Measurements from ENCODE around the gene STX8.

The STX8 gene

DNA sequence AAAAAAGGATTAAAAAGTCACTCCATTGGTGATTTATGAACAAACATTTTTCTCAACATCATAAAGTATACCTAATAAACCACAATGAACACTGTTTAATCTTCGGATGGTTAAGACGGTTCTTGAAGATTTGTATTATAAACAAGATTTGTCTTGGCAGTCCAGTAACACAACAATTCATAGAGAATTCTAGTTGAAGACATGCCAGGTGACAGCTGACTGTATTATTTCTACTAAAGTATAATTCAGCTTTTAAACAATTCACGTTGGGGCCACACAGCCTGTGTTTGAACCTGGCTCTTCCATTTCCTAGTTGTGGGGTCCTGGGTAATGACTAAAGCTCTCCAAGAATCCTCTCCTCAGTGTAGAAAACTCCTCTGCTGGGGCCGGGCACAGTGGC lies 22.0 kb downstream of the STX8 start:
- no peak for DNase-seq

DNA sequence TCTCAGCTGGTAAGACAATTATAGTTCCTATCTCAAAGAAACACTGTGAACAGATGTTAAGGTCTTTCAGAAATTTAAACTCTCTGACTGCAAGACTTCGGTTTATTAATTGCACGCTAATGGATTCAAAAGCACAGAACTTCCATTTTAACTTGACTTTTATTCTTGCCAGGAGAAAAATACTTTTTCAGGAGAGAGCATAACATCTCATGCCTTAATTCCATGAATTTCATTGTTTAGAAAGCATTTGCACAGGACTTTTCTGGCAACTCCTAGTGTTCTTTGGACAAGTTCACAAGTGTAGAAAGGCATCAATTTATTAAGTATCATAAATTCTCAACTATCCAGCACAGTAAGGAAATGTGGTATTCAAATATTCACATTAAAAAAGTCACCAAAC lies 22.4 kb downstream of the STX8 start:
- DNase-seq = no peak

GRCh38 chr17:9549215-9549614 lies 26.4 kb downstream of the STX8 start:
- DNase-seq = no peak

- DNase-seq = no peak
Measured at GRCh38 chr17:9544221-9544620, 31.4 kb downstream of the STX8 start.

DNA sequence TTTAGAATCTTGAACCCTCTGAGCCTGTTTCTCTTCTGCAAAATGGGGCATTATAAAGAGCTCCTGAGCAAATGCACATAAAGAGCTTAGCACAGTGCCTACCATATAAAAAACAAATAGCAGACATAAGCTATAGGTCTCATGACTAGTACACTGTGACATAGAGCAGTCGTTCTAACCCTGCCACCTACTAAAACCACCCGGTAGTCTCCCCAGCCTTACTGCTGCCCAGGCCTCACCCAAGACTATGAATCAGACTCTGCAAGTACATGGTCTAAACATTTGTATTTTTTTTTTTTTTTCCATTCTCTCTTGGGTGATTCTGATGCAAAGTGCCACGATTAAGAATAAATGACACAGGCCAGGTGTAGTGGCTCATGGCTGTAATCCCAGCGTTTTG lies 33.9 kb downstream of the STX8 start:
- no peak for DNase-seq

GRCh38 chr17:9538626-9539025 lies 37.0 kb downstream of the STX8 start:
- no peak for DNase-seq

GRCh38 chr17:9537177-9537776 lies 38.3 kb downstream of the STX8 start:
- no peak for DNase-seq

DNA sequence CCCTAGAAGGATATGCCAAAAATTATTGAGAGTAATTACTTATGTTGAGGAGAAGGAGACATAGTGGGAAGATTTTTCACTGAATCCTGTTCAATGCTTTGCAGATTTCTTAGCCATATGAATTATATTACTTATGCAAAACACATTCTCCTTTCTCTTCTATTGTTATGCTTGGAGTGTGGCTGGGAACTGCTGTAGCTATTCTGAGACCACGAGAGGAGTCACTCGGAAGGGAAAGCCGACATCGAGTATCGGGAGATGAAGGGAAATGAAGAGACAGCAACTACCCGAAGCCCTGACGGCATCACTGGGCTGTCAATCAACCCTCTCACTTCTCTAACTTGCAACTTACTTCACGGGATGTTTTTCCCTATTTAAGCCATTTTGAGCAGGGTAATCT lies 39.6 kb downstream of the STX8 start:
- DNase-seq = no peak

DNA sequence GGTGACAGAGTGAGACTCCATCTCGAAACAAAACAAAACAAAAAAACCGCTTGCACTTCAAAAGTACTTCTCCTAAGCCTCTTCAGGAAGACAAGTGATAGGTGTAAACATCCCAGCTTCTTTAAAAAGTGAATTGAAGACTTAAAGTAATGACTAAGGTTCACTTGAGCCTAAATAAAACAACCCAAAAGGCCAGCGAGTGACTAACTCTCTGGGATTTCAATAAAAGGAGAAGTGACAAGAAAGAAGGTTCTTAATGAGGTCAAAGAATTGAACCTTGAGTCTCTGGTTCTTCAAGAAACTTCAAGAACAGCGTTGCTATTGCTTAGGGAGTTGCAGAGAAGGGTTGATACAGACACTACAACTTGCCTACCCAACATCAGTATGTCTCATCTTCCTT lies 42.2 kb downstream of the STX8 start:
- DNase-seq = no peak

GRCh38 chr17:9532715-9533114 lies 42.9 kb downstream of the STX8 start:
- DNase-seq = no peak

DNA sequence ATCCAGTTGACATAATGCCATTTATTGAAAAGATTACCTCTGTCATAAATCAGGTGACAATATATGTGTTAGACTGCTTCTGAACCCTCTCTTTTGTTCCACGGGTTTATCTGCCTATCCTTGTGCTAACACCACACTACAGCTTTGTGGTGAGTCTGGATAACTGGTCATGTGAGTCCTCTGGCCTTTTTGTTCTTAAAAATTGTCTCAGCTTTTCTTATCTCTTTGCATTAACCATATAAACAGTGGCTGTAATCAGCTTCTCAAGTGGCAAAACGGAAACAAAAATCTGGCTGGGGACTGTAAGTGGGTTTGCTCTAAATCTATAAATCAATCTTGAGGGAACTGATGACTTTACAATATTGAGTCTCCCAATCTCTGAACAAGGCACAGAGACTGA lies 44.6 kb downstream of the STX8 start:
- DNase-seq = no peak

DNA sequence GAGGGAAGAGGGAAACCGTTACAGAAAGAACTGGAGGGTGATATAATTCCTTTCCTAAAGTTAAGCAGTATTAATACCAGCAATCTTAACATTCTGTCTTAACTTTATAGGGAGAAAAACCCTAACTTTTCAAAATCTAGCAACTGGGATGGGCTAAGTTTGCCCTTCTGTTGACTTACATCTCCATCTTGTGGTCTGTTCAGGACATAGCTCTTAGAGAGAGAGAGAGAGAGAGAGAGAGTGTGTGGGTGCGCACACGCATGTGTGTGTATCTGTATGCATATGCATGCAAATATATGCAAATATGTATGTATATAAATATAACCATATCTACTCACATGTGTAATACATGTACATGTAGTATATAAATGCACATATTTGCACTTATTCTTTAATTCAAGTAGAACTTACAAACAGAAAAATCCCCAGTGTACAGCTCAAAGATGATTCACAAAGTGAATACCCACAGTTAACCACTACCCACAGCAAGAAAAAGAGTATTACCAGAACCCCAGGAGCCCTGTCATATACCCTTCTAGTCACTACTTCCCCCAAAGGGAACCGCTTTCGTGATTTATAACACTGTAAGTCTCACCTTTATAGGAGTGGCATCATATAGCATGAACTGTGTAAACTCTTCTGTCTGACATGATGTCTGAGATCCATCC lies 46.5 kb downstream of the STX8 start:
- DNase-seq = no peak

DNA sequence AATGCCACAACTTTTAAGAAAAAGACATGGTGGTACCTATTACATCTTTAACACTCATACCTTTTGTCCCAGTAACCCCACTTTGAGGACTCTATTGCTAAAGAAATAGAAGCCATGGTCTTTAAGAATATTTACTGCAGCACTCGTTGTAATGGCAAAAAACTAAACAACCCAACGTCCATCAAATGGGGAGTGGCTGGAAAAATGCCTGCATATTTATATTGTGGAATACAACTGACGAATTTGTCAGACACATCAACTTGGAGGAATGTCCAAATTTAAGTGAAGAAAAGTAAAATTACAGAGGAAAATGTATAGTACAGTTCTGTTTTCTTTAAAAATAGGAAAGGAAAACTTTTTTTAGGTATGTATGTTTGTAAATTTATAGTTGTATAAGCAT lies 47.8 kb downstream of the STX8 start:
- no peak for DNase-seq

- DNase-seq = no peak
Measured at GRCh38 chr17:9522074-9522473, 53.5 kb downstream of the STX8 start.

DNA sequence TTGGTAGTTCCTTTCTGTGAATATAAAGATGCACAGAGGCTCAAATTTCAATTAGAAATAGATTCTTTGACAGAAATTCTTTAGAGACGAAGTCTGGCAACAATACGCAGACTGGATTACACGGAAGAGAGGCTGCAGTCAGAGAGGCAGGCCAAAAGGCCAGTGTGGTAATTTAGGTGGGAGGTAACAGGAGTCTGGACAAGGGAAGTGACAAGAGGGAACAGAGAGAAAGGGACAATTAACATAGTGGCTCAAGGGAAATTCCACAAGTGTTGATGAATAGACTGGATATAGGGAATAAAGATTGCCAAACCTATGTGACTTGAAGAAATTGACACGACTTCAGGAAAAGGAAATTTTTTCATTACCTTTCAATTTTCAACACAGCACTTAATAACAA lies 54.6 kb downstream of the STX8 start:
- no peak for DNase-seq

DNA sequence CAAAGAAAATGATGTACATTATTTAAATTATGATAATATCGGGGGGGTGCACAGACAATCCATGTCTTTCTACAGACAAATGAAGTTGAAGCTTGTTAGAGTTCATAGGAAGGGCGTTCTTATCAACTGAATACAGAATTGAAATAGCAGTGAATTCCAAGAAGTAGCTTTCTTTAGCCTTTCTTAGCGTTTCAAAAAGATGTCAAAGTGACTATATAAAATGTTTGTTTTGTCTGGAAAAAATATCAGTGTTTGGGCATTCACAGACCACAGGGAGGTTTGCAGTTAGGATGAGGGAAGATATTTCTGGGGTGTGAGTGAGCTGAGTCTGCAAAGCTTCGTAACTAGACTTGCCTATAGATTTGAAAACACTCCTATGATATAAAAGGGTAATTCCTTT lies 55.0 kb downstream of the STX8 start:
- DNase-seq = no peak

GRCh38 chr17:9519583-9520272 lies 55.9 kb downstream of the STX8 start:
- DNase-seq = no peak

DNA sequence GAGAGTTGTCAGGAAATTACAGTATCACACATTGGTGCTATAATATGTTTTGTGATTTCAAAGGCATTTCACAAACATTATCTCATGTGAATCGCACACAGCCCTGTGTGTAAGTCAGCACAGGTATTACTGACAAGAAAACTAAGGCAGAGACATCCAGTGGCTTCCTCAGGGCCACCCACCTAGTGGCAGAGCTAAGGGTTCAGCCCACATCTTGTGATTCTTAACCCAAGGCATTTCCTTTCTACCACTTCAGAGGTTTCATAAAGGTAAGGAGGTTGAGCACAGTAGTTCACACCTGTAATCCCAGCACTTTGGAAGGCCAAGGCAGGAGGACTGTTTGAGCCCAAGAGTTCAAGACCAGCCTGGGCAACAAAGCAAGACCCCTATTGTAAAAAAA lies 58.2 kb downstream of the STX8 start:
- no peak for DNase-seq

GRCh38 chr17:9513266-9513665 lies 62.4 kb downstream of the STX8 start:
- DNase-seq = no peak

- DNase-seq = no peak
Measured at GRCh38 chr17:9512323-9513168, 63.1 kb downstream of the STX8 start.

DNA sequence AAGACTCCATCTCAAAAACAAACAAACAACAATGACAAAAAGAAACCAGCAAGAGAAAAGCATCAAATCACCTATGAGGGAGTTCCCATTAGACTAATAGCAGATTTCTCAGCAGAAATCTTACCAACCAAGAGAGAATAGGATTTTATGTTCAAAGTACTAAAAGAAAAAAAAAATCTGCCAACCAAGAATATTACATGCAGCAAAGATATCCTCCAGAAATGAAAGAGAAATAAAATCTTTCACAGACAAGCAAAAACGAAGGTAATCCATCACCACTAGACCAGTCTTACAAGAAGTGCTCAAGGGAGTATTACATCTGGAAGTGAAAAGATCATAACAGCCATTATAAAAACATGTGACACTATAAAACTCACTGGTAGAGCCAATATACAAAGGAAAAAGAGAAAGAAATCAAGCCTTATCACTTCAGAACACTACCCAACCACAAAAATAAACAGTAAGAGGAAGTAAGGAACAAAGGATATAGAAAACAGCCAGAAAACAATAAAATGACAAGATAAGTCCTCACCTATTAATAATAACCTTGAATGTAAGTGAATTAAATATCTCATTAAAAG lies 66.3 kb downstream of the STX8 start:
- no peak for DNase-seq

- no peak for DNase-seq
Measured at GRCh38 chr17:9499041-9499440, 76.6 kb downstream of the STX8 start.

- DNase-seq = no peak
Measured at GRCh38 chr17:9498490-9498889, 77.1 kb downstream of the STX8 start.
